HL-60 (cell line): Measurements from ENCODE around the gene KLF2.

Experiments
- DNase-seq, 2 experiments: peaks; one replicate each; pipeline ENCODE4 v3.0.0-alpha.2; 2010 to 2020; ENCODE audit warnings: low read depth in 1 of 2, low spot score in 1 of 2
- H3K27ac ChIP-seq: fragments of 250-450 bp; sonication (Bioruptor Pico); replicated peaks from 2 replicates; pipeline ENCODE4 v1.5.1; 2020; ENCODE audit warnings: mild to moderate bottlenecking, moderate library complexity
- H3K27me3 ChIP-seq: fragments of 250-450 bp; sonication (Bioruptor Pico); 2 replicates; pipeline ENCODE4 v1.5.1; 2021; ENCODE audit warnings: mild to moderate bottlenecking, moderate library complexity; ENCODE audit not compliant: insufficient read depth, poor library complexity, severe bottlenecking
- H3K4me3 ChIP-seq: replicated peaks from 2 replicates; pipeline ENCODE4 v1.5.1; 2011; ENCODE audit warnings: mild to moderate bottlenecking, control low read depth, low read length; ENCODE audit not compliant: insufficient read depth
- GABPA ChIP-seq: IDR thresholded peaks from 2 replicates; pipeline ENCODE4 v1.6.1; 2012; ENCODE audit warnings: low read depth
- POLR2AphosphoS5 ChIP-seq: IDR thresholded peaks from 2 replicates; pipeline ENCODE4 v1.6.1; 2012; ENCODE audit warnings: low read depth
- SPI1 ChIP-seq: IDR thresholded peaks from 2 replicates; pipeline ENCODE4 v1.6.1; 2012; ENCODE audit warnings: low read depth, mild to moderate bottlenecking, borderline replicate concordance
- TF ChIP-seq, protein P1 (sequence below): IDR thresholded peaks from 2 replicates; pipeline ENCODE4 v1.6.1; 2012; ENCODE audit warnings: low read depth; ENCODE audit not compliant: insufficient replicate concordance
- TF ChIP-seq, protein P2 (sequence below): IDR thresholded peaks from one replicate; pipeline ENCODE4 v1.5.1; 2011; ENCODE audit warnings: low read length, control low read depth, inconsistent platforms; ENCODE audit not compliant: insufficient read depth

The KLF2 gene

DNA sequence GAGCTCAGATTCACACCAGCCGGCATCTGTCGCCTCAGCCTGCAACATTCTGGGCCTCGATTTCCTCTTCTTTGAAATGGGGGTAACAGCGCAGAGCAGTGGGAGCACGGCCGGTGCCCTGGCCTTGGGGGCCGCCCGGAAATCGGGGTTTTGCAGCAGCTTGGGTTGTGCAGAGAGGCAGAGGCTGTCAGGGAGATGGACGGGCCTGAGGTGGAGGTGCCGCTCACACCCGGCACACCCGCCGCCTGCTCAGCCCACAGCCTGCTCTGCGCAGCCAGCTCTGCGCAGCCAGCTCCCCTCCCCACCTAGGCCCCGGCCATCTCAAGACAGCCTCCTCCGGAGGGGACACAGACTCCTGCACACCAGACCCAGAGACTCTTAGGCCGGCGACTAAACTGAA lies 10.6 kb downstream of the KLF2 start:
- DNase-seq: no peak
- Histone ChIP-seq H3K27me3 (no peaks in the 10 kb centered on the region), H3K4me3 (no peak overlapping the region), H3K27ac (no peak overlapping the region)
- no peak for TF ChIP-seq GABPA
- TF ChIP-seq POLR2AphosphoS5: no peak
- TF ChIP-seq, protein P1, sequence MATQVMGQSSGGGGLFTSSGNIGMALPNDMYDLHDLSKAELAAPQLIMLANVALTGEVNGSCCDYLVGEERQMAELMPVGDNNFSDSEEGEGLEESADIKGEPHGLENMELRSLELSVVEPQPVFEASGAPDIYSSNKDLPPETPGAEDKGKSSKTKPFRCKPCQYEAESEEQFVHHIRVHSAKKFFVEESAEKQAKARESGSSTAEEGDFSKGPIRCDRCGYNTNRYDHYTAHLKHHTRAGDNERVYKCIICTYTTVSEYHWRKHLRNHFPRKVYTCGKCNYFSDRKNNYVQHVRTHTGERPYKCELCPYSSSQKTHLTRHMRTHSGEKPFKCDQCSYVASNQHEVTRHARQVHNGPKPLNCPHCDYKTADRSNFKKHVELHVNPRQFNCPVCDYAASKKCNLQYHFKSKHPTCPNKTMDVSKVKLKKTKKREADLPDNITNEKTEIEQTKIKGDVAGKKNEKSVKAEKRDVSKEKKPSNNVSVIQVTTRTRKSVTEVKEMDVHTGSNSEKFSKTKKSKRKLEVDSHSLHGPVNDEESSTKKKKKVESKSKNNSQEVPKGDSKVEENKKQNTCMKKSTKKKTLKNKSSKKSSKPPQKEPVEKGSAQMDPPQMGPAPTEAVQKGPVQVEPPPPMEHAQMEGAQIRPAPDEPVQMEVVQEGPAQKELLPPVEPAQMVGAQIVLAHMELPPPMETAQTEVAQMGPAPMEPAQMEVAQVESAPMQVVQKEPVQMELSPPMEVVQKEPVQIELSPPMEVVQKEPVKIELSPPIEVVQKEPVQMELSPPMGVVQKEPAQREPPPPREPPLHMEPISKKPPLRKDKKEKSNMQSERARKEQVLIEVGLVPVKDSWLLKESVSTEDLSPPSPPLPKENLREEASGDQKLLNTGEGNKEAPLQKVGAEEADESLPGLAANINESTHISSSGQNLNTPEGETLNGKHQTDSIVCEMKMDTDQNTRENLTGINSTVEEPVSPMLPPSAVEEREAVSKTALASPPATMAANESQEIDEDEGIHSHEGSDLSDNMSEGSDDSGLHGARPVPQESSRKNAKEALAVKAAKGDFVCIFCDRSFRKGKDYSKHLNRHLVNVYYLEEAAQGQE: no peak
- no peak for TF ChIP-seq SPI1
- TF ChIP-seq, protein P2, sequence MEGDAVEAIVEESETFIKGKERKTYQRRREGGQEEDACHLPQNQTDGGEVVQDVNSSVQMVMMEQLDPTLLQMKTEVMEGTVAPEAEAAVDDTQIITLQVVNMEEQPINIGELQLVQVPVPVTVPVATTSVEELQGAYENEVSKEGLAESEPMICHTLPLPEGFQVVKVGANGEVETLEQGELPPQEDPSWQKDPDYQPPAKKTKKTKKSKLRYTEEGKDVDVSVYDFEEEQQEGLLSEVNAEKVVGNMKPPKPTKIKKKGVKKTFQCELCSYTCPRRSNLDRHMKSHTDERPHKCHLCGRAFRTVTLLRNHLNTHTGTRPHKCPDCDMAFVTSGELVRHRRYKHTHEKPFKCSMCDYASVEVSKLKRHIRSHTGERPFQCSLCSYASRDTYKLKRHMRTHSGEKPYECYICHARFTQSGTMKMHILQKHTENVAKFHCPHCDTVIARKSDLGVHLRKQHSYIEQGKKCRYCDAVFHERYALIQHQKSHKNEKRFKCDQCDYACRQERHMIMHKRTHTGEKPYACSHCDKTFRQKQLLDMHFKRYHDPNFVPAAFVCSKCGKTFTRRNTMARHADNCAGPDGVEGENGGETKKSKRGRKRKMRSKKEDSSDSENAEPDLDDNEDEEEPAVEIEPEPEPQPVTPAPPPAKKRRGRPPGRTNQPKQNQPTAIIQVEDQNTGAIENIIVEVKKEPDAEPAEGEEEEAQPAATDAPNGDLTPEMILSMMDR: no peak

DNA sequence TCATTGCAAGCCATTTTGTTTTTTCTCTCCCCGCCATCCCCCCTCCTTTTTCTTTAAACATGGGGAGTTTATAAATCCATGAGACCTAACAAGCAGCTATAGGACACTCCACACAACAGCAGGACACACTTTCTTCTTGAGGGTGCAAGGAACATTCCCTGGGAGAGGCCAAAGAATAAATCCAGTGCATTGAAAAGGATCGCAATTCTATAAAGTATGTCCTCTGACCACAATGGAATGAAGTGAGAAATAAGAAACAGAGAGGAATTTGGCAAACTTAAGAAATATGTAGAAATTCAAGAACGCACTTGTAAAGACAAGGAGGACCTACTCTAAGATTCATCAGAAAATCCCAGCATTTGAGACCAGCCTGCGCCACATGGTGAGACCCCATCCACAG lies 11.9 kb downstream of the KLF2 start:
- Histone ChIP-seq H3K27me3 (no peaks in the 10 kb centered on the region), H3K27ac (no peak overlapping the region), H3K4me3 (no peak overlapping the region)
- TF ChIP-seq SPI1: no peak
- TF ChIP-seq, protein P1: no peak
- TF ChIP-seq, protein P2: no peak
- TF ChIP-seq POLR2AphosphoS5: no peak
- TF ChIP-seq GABPA: no peak
- no peak for DNase-seq

DNA sequence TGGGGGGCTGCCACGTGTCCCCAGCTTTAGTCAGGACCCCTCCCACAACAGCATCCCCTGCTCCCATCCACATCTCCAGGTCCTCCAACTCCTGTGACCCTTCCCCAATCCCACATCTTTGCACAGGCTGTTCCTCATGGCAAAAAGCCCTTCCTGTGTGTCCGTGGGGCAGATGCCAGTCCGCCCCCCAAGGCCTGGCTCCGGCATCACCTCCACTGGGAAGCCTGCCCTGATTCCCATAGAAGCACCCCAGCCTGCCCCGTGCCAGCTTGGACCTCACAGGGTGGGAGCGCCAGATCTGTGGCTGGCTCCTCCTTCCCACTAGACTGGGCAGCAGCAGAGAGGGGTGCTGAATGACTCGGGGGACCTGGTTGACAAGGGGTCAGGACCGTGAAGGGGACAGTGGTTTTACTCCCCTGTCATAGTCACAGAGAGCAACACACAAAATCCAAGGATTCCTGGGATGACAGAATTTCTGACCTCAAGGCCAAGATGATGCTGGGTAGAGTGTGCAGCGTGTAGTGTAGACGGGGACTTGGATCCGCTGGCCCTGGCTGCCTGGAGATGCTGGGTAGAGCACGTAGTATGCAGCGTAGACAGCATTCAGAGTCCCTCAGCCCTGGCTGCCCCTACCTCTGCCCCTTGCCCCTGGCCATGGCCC lies 13.3 kb downstream of the KLF2 start:
- Histone ChIP-seq H3K27ac (no peak overlapping the region), H3K27me3 (no peaks in the 10 kb centered on the region), H3K4me3 (no peak overlapping the region)
- TF ChIP-seq, protein P2: no peak
- no peak for TF ChIP-seq SPI1
- TF ChIP-seq, protein P1: no peak
- TF ChIP-seq GABPA: no peak
- no peak for TF ChIP-seq POLR2AphosphoS5
- DNase-seq: no peak
